Adrenal gland (tissue), 12 donors: ENCODE measurements around the gene INO80. TPM values are rescaled to one million over a fixed set of nuclear protein-coding genes. Genes with fewer than 3 reads are reported as not detected.

ENCODE experiments used
- DNase-seq, 7 donors: peaks; one replicate each; pipeline ENCODE4 v3.0.0-alpha.2; 2019 to 2020
- H3K27ac ChIP-seq, 5 donors: fragments of 200-600 bp; sonication (generic) in 4 of 5; 1 replicate in 3 of 5; 2 replicates in 2 of 5; pipeline versions ENCODE4 v1.5.1 to v1.8.0; 2016 to 2020; ENCODE audit warnings: mild to moderate bottlenecking in 1 of 5
- H3K27me3 ChIP-seq: fragments of 200-600 bp; 2 replicates; pipeline ENCODE4 v1.8.0; 2021
- H3K36me3 ChIP-seq, 2 donors: fragments of 200-600 bp; replicated peaks in 1 of 2; 1 replicate in 1 of 2; 2 replicates in 1 of 2; pipeline versions ENCODE4 v1.5.1 to v1.8.0; 2018 to 2022
- H3K4me1 ChIP-seq, 2 donors: fragments of 200-600 bp; replicated peaks in 1 of 2; 1 replicate in 1 of 2; 2 replicates in 1 of 2; pipeline versions ENCODE4 v1.5.1 to v1.8.0; 2018 to 2021
- H3K4me3 ChIP-seq, 4 donors: fragments of 200-600 bp; sonication (generic) in 3 of 4; one replicate each; pipeline ENCODE4 v1.5.1; 2016 to 2018
- H3K9me3 ChIP-seq, 3 donors: fragments of 200-600 bp; sonication (generic) in 1 of 3; replicated peaks in 1 of 3; 1 replicate in 2 of 3; 2 replicates in 1 of 3; pipeline versions ENCODE4 v1.5.1 to v1.8.0; 2016 to 2021
- CTCF ChIP-seq, 6 experiments: fragments of 450-650 bp in 4 of 6; fragments of 200-600 bp in 2 of 6; sonication (generic) in 1 of 6; IDR thresholded peaks; 1 replicate in 5 of 6; 2 replicates in 1 of 6; pipeline versions ENCODE4 v1.5.1 to v1.8.0; 2016 to 2021; ENCODE audit warnings: antibody characterized with exemption in 6 of 6, mild to moderate bottlenecking in 2 of 6, moderate library complexity in 1 of 6
- POLR2A ChIP-seq, 2 donors: fragments of 450-650 bp; IDR thresholded peaks; one replicate each; pipeline ENCODE4 v1.6.1; 2017; ENCODE audit warnings: antibody characterized with exemption in 2 of 2, mild to moderate bottlenecking in 2 of 2, moderate library complexity in 1 of 2
- WGBS, 4 donors: extraction: QIAGEN DNeasy Blood & Tissue Kit in 2 of 4; methylation state at CpG; one replicate each; pipeline versions ENCODE4 v1.1.5 to v1.1.7; 2013 to 2017; 5-methylcytosine and 5-hydroxymethylcytosine counted together
- intact Hi-C, 2 donors: fragments of 100-400 bp; cut with DNase I; formaldehyde crosslinking; loops; one replicate each; pipeline versions ENCODE4 v1.14.1 to v1.15.0; 2022 to 2023
- polyA plus RNA-seq, 3 donors: library from polyadenylated mRNA; stranded (reverse); fragments of 200-250 nt in 2 of 3; fragments of 350-450 nt in 1 of 3; fragmentation: Illumina TruSeq in 1 of 3; extraction: RNeasy Lipid Tissue Mini Kit (QIAGEN cat#74804) in 1 of 3; gene quantifications; one replicate each; pipeline ENCODE4 v1.2.3, GENCODE V29; 2013 to 2014
- total RNA-seq, 9 donors: library from RNA; depleted of rRNA in 4 of 9; stranded (reverse); fragments of >200 nt in 4 of 9; fragments of 120-200 nt in 1 of 9; fragmentation: NEBNext Ultra II Directional in 1 of 9; extraction: Animal tissue kit (Norgen Biotek cat#: 25700) in 1 of 9; gene quantifications; one replicate each; pipeline versions ENCODE4 v1.1.0 to v1.2.4, GENCODE V29; 2013 to 2023
- donor health status: healthy with polysubstance abuse.
- donor health status: Bipolar disorder and iron deficiency.
- donor health status: DM: yes; HTN: yes; CAD: no.
- donor health status: DM: no; HTN: no; CAD: no.
- donor health status: DM: no; HTN: no; CAD: no.
- donor health status: DM: yes; HTN: yes; CAD: no.

The INO80 gene
- total and polyA plus RNA-seq, 12 donors, result 5.4 to 25.0 (median 17.7) TPM

- DNase-seq, result no peak
- Histone ChIP-seq H3K9me3 (no peaks in the 10 kb centered on the region), H3K36me3 (no peaks in the 10 kb centered on the region), H3K4me3 (no peak overlapping the region), H3K27me3 (no peaks in the 10 kb centered on the region), H3K4me1 (no peaks in the 10 kb centered on the region), H3K27ac (no peak overlapping the region)
- 74 to 100% (median 83%) methylated on average over 1 of the region's 1 CpG for WGBS, 4 donors
- intact Hi-C loops, result no loop called here
- TF ChIP-seq POLR2A (IDR thresholded peaks at IDR 0.05) (no peak), CTCF (IDR thresholded peaks at IDR 0.05) (no peak)
Observed at GRCh38 chr15:41125063-41125669, 9.1 kb upstream of the INO80 start.

GRCh38 chr15:41124058-41124457 is 8.0 kb upstream of the INO80 start:
- no peak overlapping the region for H3K27ac ChIP-seq
- 86 to 92% (median 89%) methylated on average over 5 of the region's 5 CpGs for WGBS, 4 donors
- no peaks in the 10 kb centered on the region for H3K4me1 ChIP-seq
- no peak overlapping the region for H3K4me3 ChIP-seq
- no peaks in the 10 kb centered on the region for H3K36me3 ChIP-seq
- intact Hi-C loops, result no loop called here
- no peaks in the 10 kb centered on the region for H3K9me3 ChIP-seq
- no peak for TF ChIP-seq CTCF (IDR thresholded peaks at IDR 0.05)
- TF ChIP-seq POLR2A (IDR thresholded peaks at IDR 0.05), result no peak
- H3K27me3 ChIP-seq, result no peaks in the 10 kb centered on the region
- no peak for DNase-seq

- Histone ChIP-seq H3K36me3 (no peaks in the 10 kb centered on the region), H3K27me3 (no peaks in the 10 kb centered on the region), H3K4me3 (no peak overlapping the region), H3K27ac (no peak overlapping the region), H3K4me1 (no peaks in the 10 kb centered on the region), H3K9me3 (no peaks in the 10 kb centered on the region)
- DNase-seq, result no peak
- 69 to 83% (median 74%) methylated on average over 2 of the region's 2 CpGs for WGBS, 4 donors
- intact Hi-C loops, result no loop called here
- no peak for TF ChIP-seq CTCF (IDR thresholded peaks at IDR 0.05)
- no peak for TF ChIP-seq POLR2A (IDR thresholded peaks at IDR 0.05)
Observed at GRCh38 chr15:41122849-41123248, 6.8 kb upstream of the INO80 start.

GRCh38 chr15:41121951-41122350 is 5.9 kb upstream of the INO80 start:
- Histone ChIP-seq H3K9me3 (no peaks in the 10 kb centered on the region), H3K4me1 (peaks cover 2 to 3% of the 10 kb centered on the region in 2 donors), H3K27me3 (no peaks in the 10 kb centered on the region), H3K36me3 (no peaks in the 10 kb centered on the region), H3K27ac (no peak overlapping the region), H3K4me3 (no peak overlapping the region)
- 84 to 92% (median 86%) methylated on average over 5 of the region's 5 CpGs for WGBS, 4 donors
- no peak for DNase-seq
- intact Hi-C loops, result no loop called here
- no peak for TF ChIP-seq POLR2A (IDR thresholded peaks at IDR 0.05)
- TF ChIP-seq CTCF (IDR thresholded peaks at IDR 0.05), result no peak
